Stimulated activated CD8-positive, alpha-beta memory T cell treated with anti-CD3 and anti-CD28 coated beads, Interleukin-2, amount 100 ng/mL, for 48 hours (primary cell): ENCODE results near the gene ZNF780A.
"Not testable (repeated sequence)": the region's sequence is repeated elsewhere in the genome, so short reads cannot be mapped to it uniquely, and the experiment has no call there.

Experiments used
- DNase-seq, 2 donors: peaks; one replicate each; pipeline ENCODE4 v3.0.0-alpha.2; 2020; ENCODE audit warnings: low read depth in 2 of 2

Gene ZNF780A

GRCh38 chr19:40084948-40085347 is 5.8 kb downstream of the ZNF780A start:
- DNase-seq = no peak

DNA sequence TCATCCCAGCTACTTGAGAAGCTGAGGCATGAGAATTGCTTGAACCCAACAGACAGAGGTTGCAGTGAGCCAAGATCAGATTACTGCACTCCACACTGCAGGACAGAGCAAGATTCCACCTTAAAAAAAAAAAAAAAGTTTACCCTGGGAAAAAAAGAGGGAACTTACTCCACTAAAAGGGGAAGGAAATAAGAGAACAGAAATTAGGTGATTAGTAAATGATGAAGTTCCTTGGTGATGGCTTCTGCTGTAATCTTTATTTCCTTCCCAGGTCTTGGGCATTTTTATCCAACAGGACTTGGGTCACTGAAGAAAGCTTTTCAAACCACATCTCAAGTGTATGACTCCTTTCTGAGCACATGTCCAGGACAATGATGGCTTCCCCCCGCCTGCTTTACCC is 9.3 kb downstream of the ZNF780A start:
- DNase-seq = no peak

DNA sequence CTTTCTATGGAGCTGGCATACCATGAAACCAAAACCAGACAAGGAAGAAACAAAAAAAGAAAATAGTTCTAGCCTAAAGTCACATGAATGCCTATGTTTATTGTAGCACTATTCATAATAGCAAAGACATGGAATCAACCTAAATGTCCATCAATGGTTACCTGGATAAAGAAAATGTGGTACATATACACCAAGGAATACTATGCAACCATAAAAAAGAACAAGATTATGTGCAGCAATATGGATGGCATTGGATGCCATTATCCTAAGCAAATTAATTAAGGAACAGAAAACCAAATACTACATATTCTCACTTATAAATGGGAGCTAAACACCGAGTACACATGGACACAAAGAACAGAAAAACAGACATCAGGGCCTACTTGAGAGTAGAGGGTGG is 10.5 kb downstream of the ZNF780A start:
- no peak for DNase-seq

- DNase-seq = no peak
Observed at GRCh38 chr19:40078377-40078776, 12.4 kb downstream of the ZNF780A start.

GRCh38 chr19:40070058-40070457 is 20.7 kb downstream of the ZNF780A start:
- no peak for DNase-seq

GRCh38 chr19:40059624-40060023 is 31.1 kb downstream of the ZNF780A start:
- no peak for DNase-seq

- DNase-seq = no peak
Observed at GRCh38 chr19:40057166-40057565, 33.6 kb downstream of the ZNF780A start.

GRCh38 chr19:40056505-40056904 is 34.2 kb downstream of the ZNF780A start:
- no peak for DNase-seq

DNA sequence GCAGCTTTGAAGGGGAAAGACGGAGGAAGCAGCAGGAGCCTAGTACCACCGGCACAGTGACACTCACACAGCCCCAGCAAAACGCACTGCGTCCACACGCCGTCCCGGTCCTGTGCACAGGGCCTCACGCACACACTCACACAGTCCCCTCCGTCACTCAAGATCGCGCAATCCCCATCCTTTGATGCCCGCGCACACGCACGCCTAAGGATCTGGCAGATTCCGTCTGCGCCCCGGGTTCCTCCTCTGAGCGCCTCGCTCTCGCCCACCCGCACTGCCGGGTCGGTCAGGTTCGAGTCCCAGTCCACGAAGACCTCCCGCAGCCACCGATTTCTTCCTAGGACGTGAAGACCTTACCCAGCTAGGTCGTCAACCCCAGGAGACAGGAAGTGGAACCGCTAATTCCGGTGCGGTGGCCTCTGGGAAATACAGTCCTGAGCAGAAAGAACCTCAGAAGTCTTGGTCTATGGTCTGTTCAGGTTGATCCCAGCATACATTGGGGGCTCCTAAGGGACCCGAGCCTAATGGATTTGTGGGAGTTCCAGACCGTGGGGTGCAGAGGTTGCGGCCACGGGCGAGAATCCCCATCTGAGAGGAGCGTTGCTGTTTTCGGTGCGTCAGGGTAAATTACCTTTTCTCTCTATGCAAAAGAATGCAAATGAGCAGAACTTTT is 34.8 kb downstream of the ZNF780A start, which contains the start of gene ZNF780B:
Gene ZNF780B, minus strand, starts transcription at position 400 of the 673 bp plus-strand sequence. CDS start 5,899 bp downstream, outside the sequence.
- peak; percentile 49 to 59 for DNase-seq

DNA sequence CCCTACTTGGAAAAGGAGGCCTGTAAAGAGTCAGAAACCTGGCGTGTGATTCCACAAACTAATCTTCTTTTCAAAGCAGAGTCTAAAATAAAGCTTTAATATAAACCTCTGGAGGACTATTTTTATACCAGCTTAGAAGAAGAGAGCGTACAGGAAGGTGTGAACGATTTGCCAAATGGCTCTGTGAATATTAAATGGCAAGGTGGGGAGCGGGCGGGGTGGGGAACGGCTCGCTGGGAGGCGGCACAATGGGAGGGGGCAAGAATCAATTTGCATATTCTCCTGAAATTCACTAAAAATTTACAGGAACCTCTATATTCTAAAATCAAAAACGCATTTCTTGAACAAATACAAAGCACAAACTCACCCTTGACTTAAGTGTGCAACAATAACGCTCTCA is 35.7 kb downstream of the ZNF780A start:
- no peak for DNase-seq

DNA sequence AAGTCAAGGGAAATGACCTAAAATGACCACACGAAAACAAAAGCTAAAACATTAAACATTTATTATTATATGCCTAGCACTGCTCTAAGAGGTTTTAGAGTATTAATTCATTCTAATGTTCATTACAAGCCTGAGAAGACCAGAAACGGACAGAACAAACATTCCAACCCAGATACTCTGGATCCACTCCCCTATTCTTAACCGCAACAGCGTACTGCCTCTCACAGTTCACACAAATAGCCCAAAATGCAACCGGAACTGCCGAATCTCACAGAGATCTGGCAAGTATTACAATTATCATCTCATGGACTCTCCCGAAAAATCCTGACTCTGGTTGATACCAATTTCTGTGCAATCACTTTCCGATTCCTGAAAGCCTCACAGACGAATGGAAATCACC is 36.1 kb downstream of the ZNF780A start:
- no peak for DNase-seq

GRCh38 chr19:40053491-40053890 is 37.3 kb downstream of the ZNF780A start:
- no peak for DNase-seq

- DNase-seq = not testable (repeated sequence)
Observed at GRCh38 chr19:40041718-40042117, 49.0 kb downstream of the ZNF780A start.

DNA sequence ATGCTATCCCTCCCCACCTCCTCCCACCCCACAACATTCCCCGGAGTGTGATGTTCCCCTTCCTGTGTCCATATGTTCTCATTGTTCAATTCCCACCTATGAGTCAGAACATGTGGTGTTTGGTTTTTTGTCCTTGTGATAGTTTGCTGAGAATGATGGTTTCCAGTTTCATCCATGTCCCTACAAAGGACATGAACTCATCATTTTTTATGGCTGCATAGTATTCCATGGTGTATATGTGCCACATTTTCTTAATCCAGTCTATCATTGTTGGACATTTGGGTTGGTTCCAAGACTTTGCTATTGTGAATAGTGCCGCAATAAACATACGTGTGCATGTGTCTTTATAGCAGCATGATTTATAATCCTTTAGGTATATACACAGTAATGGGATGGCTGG is 52.7 kb downstream of the ZNF780A start:
- DNase-seq = not testable (repeated sequence)

DNA sequence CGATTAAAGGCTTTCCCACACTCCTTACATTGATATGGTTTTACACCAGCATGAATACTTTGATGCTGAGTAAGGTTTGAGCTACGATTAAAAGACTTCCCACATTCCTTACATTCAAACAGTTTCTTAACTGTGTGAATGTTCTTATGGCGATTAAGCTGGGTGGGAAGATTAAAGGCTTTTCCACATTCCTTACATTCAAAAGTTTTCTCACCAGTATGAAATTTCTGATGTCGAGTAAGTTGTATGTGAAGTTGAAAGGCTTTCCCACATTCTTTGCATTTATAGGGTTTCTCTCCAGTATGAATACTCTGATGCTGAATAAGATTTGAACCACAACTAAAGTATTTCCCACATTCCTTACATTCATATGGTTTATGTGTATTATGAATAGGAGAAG is 54.7 kb downstream of the ZNF780A start:
- DNase-seq = no peak

DNA sequence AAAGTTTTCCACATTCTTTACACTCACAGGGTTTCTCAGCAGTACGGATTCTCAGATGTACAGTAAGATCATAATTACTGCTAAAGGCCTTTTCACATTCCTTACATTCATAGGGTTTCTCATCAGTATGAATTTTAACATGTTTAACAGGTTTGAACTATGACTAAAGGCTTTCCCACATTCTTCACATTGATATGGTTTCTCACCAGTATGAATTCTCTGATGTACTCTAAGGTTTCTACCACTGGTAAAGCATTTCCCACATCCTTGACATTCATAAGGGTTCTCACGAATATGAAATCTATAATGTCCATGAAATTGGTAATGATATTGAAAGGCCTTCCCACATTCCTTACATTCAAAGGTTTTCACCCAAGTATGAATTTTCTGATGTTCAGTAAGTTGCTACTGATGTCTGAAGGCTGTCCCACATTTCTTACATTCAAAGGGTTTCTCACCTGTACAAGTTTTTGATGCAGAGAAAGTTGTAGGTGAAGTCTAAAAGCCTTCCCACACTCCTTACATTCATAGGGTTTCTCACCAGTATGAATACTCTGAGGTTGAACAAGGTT is 56.7 kb downstream of the ZNF780A start:
- DNase-seq = no peak

DNA sequence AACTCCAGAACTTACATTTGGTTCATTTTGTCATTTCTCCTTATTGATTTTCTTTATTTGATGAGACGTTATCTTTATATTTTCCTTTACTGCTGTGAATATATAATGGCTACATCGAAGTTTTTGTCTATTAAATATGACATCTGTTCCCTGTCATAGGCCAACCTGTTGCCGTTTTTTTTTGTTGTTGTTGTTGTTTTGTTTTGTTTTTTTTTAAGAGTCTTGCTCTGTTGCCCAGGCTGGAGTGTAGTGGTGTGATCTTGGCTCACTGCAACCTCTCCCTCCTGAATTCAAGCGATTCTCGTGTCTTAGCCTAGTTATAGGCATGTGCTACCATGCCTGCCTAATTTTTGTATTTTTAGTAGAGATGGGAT is 64.2 kb downstream of the ZNF780A start:
- DNase-seq = no peak

DNA sequence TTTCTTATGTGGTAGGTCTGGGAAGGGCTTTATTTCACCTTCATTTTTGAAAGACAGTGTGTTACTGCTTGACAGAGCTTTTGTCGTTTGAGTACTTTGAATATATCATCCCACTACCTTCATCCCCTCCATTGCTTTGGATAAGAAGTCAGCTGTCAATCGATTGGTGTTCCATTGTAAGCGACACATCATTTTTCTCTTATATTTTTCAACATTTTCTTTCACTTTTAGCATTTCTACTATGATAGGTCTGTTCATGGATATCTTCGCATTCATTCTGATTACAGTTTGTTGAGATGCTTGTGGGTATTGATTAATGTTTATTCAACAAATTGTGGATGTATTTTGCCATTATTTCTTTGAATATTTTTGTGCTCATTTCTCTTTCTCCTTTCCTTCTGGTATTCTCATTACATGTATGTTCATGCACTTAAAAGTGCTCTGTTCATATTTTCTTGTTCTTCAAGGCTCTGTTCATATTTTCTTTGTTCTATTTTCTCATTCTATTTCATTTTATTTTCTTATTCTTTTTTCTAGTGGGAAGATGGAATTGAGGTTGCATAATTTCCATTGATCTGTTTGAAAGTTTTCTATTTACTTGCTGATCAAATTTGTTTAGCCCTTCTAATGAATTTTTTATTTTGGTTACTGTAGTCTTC is 64.7 kb downstream of the ZNF780A start:
- DNase-seq = no peak

- DNase-seq = no peak
Observed at GRCh38 chr19:40023969-40024368, 66.8 kb downstream of the ZNF780A start.
